Fibroblast of lung (primary cell): Measurements from ENCODE around the gene KCTD19. TPM values are rescaled to one million over a fixed set of nuclear protein-coding genes. Genes with fewer than 3 reads are reported as not detected.

ENCODE experiments used
- DNase-seq, 2 donors: peaks; one replicate each; pipeline versions ENCODE4 v3.0.0 to v3.0.0-alpha.2; 2010; ENCODE audit warnings: low read depth in 2 of 2
- H2AFZ ChIP-seq: 2 replicates; pipeline ENCODE4 v1.5.1; 2012; ENCODE audit warnings: low read length, control low read depth, inconsistent platforms
- H3K27ac ChIP-seq: 2 replicates; pipeline ENCODE4 v1.5.1; 2011; ENCODE audit warnings: low read length, control low read depth; ENCODE audit not compliant: insufficient read depth
- H3K27me3 ChIP-seq: 2 replicates; pipeline ENCODE4 v1.5.1; 2011; ENCODE audit warnings: mild to moderate bottlenecking, low read length; ENCODE audit not compliant: control insufficient read depth, insufficient read depth
- H3K36me3 ChIP-seq: 2 replicates; pipeline ENCODE4 v1.5.1; 2011; ENCODE audit warnings: low read length; ENCODE audit not compliant: control insufficient read depth, insufficient read depth
- H3K4me1 ChIP-seq: 2 replicates; pipeline ENCODE4 v1.5.1; 2011; ENCODE audit warnings: low read length; ENCODE audit not compliant: control insufficient read depth, insufficient read depth; ENCODE audit errors: extremely low read depth
- H3K4me2 ChIP-seq: 2 replicates; pipeline ENCODE4 v1.5.1; 2011; ENCODE audit warnings: low read length, control low read depth; ENCODE audit not compliant: insufficient read depth; ENCODE audit errors: extremely low read depth
- H3K4me3 ChIP-seq, 4 experiments: fragments of 200-600 bp in 1 of 4; sonication (generic) in 1 of 4; replicated peaks in 1 of 4; 2 replicates each; pipeline ENCODE4 v1.5.1; 2011 to 2016; ENCODE audit warnings: low read length in 4 of 4, low read depth in 3 of 4, mild to moderate bottlenecking in 3 of 4, control low read depth in 2 of 4, inconsistent platforms in 1 of 4, mixed read lengths in 1 of 4; ENCODE audit not compliant: insufficient read depth in 1 of 4; ENCODE audit errors: control extremely low read depth in 1 of 4
- H3K79me2 ChIP-seq: 2 replicates; pipeline ENCODE4 v1.5.1; 2012; ENCODE audit warnings: mild to moderate bottlenecking, low read length, inconsistent platforms; ENCODE audit not compliant: control insufficient read depth, insufficient read depth
- H3K9ac ChIP-seq: 2 replicates; pipeline ENCODE4 v1.5.1; 2011; ENCODE audit warnings: mild to moderate bottlenecking, low read length, control low read depth; ENCODE audit not compliant: insufficient read depth
- H3K9me3 ChIP-seq: 2 replicates; pipeline ENCODE4 v1.5.1; 2012; ENCODE audit warnings: low read depth, low read length; ENCODE audit not compliant: control insufficient read depth, insufficient read depth
- H4K20me1 ChIP-seq: 2 replicates; pipeline ENCODE4 v1.5.1; 2011; ENCODE audit warnings: low read length; ENCODE audit not compliant: control insufficient read depth, insufficient read depth; ENCODE audit errors: extremely low read depth
- CTCF ChIP-seq, 2 donors: IDR thresholded peaks in 1 of 2; conservative IDR thresholded peaks in 1 of 2; 1 replicate in 1 of 2; 2 replicates in 1 of 2; pipeline ENCODE4 v1.5.1; 2011 to 2012; ENCODE audit warnings: low read length in 2 of 2, control low read depth in 1 of 2, inconsistent platforms in 1 of 2, low read depth in 1 of 2, mild to moderate bottlenecking in 1 of 2
- EZH2 ChIP-seq: IDR thresholded peaks from 2 replicates; pipeline ENCODE4 v1.5.1; 2012; ENCODE audit warnings: low read length, control low read depth, mild to moderate bottlenecking; ENCODE audit errors: missing control alignments
- polyA plus RNA-seq, 2 donors: library from polyadenylated mRNA; depleted of rRNA in 1 of 2; stranded (reverse) in 1 of 2; unstranded in 1 of 2; fragments of >200 nt; gene quantifications; 2 replicates each; pipeline ENCODE4 v1.2.1, GENCODE V29; 2011 to 2012; ENCODE audit warnings: missing spikeins in 1 of 2
- total RNA-seq: library from RNA; depleted of rRNA; stranded (reverse); fragments of >200 nt; gene quantifications from 2 replicates; pipeline ENCODE4 v1.2.1, GENCODE V29; 2014

The KCTD19 gene
- total and polyA plus RNA-seq, 2 donors (not counting 1 experiment from before 2014, with no cell fraction given): 0.17 TPM; not detected in 1

DNA sequence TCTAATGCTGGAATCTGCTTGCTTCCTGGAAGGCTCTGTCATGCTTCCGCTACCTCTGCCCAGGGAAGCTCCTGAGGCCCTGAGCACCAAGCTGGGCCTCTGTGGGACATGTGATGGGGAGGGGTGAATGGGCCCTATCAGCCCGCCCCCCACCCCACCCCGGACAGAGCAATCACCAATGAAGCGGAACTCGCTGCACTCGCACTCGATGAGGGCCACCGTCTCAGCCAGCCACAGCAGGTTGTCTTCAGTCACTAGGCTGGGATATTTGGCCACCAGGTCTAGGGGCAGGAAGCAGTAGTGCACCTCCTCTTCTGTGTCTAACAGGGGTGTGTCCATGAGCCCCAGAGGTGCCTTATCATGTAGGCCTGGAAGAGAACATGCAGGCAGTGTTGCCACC is 23.6 kb downstream of the KCTD19 start:
- Histone ChIP-seq H2AFZ (no peak overlapping the region), H3K9ac (no peak overlapping the region), H3K4me2 (no peak overlapping the region), H3K36me3 (no peaks in the 10 kb centered on the region), H3K27ac (no peak overlapping the region), H3K9me3 (no peaks in the 10 kb centered on the region), H3K4me3 (no peak overlapping the region), H3K4me1 (no peaks in the 10 kb centered on the region), H3K27me3 (no peaks in the 10 kb centered on the region), H3K79me2 (no peaks in the 10 kb centered on the region), H4K20me1 (no peaks in the 10 kb centered on the region)
- DNase-seq: no peak
- no peak for TF ChIP-seq CTCF (conservative IDR thresholded peaks at IDR 0.05 in 1 of 2, IDR thresholded peaks at IDR 0.05 in 1 of 2; ENCODE audit: low read depth in 1 of 2, low read length in 2 of 2)
- no peak for TF ChIP-seq EZH2

GRCh38 chr16:67302076-67302475 is 24.5 kb downstream of the KCTD19 start:
- Histone ChIP-seq H3K4me1 (peaks cover under 1% of the 10 kb centered on the region), H3K27ac (no peak overlapping the region)

GRCh38 chr16:67301080-67301782 is 25.3 kb downstream of the KCTD19 start:
- DNase-seq: peak in 1 of 2 donors; percentile 36
- Histone ChIP-seq H4K20me1 (no peaks in the 10 kb centered on the region), H3K9ac (no peak overlapping the region), H3K27ac (no peak overlapping the region), H3K9me3 (no peaks in the 10 kb centered on the region), H3K79me2 (no peaks in the 10 kb centered on the region), H2AFZ (no peak overlapping the region), H3K27me3 (no peaks in the 10 kb centered on the region), H3K4me2 (no peak overlapping the region), H3K36me3 (no peaks in the 10 kb centered on the region), H3K4me1 (peaks cover 7% of the 10 kb centered on the region), H3K4me3 (no peak overlapping the region)
- TF ChIP-seq EZH2 (no peak), CTCF (conservative IDR thresholded peaks at IDR 0.05 in 1 of 2, IDR thresholded peaks at IDR 0.05 in 1 of 2; ENCODE audit: low read depth in 1 of 2, low read length in 2 of 2) (no peak)

More at GRCh38 chr16:67302076-67302475, 24.5 kb downstream of the KCTD19 start:
- no peak for DNase-seq
- Histone ChIP-seq H3K79me2 (no peaks in the 10 kb centered on the region), H3K36me3 (no peaks in the 10 kb centered on the region), H3K9ac (no peak overlapping the region), H3K4me2 (no peak overlapping the region), H2AFZ (no peak overlapping the region), H3K4me3 (no peak overlapping the region), H3K27me3 (no peaks in the 10 kb centered on the region), H4K20me1 (no peaks in the 10 kb centered on the region), H3K9me3 (no peaks in the 10 kb centered on the region)
- TF ChIP-seq EZH2 (no peak), CTCF (conservative IDR thresholded peaks at IDR 0.05 in 1 of 2, IDR thresholded peaks at IDR 0.05 in 1 of 2; ENCODE audit: low read depth in 1 of 2, low read length in 2 of 2) (no peak)
